ENCODE measurements around the gene GDE1. TPM values are rescaled to one million over a fixed set of nuclear protein-coding genes. Genes with fewer than 3 reads are reported as not detected.

Gene GDE1
- total RNA-seq, 1 donor from 2014 or later: 126 TPM

- Histone ChIP-seq H3K4me3 (no peak overlapping the region), H3K9me3 (replicated peaks) (no peaks in the 10 kb centered on the region), H3K4me1 (no peaks in the 10 kb centered on the region), H3K36me3 (peaks cover 21% of the 10 kb centered on the region), H3K27ac (replicated peaks) (no peak overlapping the region), H3K27me3 (ENCODE audit: low read depth) (no peaks in the 10 kb centered on the region)
- TF ChIP-seq, protein P1, sequence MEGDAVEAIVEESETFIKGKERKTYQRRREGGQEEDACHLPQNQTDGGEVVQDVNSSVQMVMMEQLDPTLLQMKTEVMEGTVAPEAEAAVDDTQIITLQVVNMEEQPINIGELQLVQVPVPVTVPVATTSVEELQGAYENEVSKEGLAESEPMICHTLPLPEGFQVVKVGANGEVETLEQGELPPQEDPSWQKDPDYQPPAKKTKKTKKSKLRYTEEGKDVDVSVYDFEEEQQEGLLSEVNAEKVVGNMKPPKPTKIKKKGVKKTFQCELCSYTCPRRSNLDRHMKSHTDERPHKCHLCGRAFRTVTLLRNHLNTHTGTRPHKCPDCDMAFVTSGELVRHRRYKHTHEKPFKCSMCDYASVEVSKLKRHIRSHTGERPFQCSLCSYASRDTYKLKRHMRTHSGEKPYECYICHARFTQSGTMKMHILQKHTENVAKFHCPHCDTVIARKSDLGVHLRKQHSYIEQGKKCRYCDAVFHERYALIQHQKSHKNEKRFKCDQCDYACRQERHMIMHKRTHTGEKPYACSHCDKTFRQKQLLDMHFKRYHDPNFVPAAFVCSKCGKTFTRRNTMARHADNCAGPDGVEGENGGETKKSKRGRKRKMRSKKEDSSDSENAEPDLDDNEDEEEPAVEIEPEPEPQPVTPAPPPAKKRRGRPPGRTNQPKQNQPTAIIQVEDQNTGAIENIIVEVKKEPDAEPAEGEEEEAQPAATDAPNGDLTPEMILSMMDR (IDR thresholded peaks at IDR 0.05; ENCODE audit: borderline replicate concordance): no peak
- intact Hi-C loops (cut with micrococcal nuclease): no loop called here
- DNase-seq: no peak
These were observed 24.7 kb downstream of the GDE1 start for GRCh38 chr16:19497176-19497575.

DNA sequence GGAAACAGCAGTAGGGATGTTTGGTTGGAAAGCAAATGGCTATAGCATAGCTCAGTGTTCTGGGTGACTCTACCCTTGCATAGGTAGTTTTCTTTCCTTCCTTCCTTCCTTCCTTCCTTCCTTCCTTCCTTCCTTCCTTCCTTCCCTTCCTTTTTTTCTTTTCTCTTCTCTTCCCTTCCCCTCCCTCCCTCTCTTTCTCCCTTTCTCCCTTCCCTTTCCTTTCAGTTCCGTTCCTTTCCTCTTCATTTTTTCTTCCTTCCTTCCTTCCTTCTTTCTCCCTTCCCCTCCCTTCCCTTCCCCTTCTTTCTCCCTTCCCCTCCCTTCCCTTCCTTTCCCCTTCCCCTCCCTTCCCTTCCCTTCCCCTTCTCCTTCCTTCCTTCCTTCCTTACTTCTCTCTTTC is 31.3 kb downstream of the GDE1 start:
- no peak for DNase-seq
- intact Hi-C loops (cut with micrococcal nuclease): no loop called here
- Histone ChIP-seq H3K4me1 (no peaks in the 10 kb centered on the region), H3K9me3 (replicated peaks) (no peaks in the 10 kb centered on the region), H3K27me3 (ENCODE audit: low read depth) (no peaks in the 10 kb centered on the region), H3K36me3 (no peaks in the 10 kb centered on the region), H3K4me3 (no peak overlapping the region), H3K27ac (replicated peaks) (no peak overlapping the region)
- TF ChIP-seq, protein P1 (IDR thresholded peaks at IDR 0.05; ENCODE audit: borderline replicate concordance): no peak

DNA sequence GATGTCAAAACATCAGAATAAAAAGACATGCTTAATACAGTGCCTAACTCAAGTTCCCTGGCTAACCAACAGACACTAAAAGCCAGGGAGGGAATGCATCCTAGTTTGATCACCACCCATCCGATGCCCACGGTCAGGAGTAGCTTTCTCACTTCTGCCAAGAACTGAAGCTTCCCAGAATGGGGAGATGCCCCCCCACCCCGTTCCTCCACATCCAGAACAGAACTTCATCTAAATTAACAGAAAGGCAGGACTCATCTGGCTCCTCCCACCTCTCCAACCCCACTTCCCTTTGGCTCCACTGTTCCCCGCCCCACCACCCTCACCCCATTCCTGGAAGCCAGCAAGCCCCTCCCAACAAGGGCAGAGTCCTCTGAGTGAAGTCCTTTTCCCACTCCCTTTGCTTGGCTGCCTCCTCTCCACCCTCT is 33.7 kb downstream of the GDE1 start:
- H3K9me3 ChIP-seq (replicated peaks): no peaks in the 10 kb centered on the region
- intact Hi-C loops (cut with micrococcal nuclease): no loop called here
- no peak overlapping the region for H3K27ac ChIP-seq (replicated peaks)
- DNase-seq: no peak
- no peaks in the 10 kb centered on the region for H3K36me3 ChIP-seq
- TF ChIP-seq, protein P1 (IDR thresholded peaks at IDR 0.05; ENCODE audit: borderline replicate concordance): no peak
- no peaks in the 10 kb centered on the region for H3K4me1 ChIP-seq
- no peak overlapping the region for H3K4me3 ChIP-seq
- no peaks in the 10 kb centered on the region for H3K27me3 ChIP-seq (ENCODE audit: low read depth)

DNA sequence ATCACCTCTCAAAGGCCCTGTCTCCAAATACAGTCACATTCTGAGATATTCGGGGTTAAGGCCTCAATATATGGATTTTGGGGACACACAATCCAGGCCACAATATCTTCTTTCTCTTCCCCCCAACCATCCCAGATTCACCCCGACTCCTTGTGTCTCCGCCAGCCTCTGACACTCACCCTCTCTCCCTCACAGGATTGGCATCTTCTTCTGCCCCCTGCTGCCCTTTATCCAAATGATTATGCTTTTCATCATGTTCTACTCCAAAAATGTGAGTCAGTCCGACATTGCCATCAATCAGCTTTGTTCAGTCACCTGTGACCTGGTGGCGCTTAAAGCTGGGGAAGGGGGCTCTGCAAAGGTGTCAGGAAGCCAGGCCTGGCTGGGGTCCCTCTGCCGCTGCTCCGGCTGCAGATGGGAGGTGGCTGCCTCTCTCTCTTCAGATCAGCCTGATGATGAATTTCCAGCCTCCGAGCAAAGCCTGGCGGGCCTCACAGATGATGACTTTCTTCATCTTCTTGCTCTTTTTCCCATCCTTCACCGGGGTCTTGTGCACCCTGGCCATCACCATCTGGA is 35.1 kb downstream of the GDE1 start:
- no peaks in the 10 kb centered on the region for H3K4me1 ChIP-seq
- DNase-seq: no peak
- H3K4me3 ChIP-seq: no peak overlapping the region
- TF ChIP-seq, protein P1 (IDR thresholded peaks at IDR 0.05; ENCODE audit: borderline replicate concordance): no peak
- no peaks in the 10 kb centered on the region for H3K27me3 ChIP-seq (ENCODE audit: low read depth)
- H3K36me3 ChIP-seq: no peaks in the 10 kb centered on the region
- intact Hi-C loops (cut with micrococcal nuclease): no loop called here
- no peaks in the 10 kb centered on the region for H3K9me3 ChIP-seq (replicated peaks)
- no peak overlapping the region for H3K27ac ChIP-seq (replicated peaks)

- no peak overlapping the region for H3K27ac ChIP-seq (replicated peaks)
These were observed 35.8 kb downstream of the GDE1 start for GRCh38 chr16:19486051-19486450.

More at GRCh38 chr16:19486051-19486450, 35.8 kb downstream of the GDE1 start:
- no peak overlapping the region for H3K4me3 ChIP-seq
- H3K9me3 ChIP-seq (replicated peaks): no peaks in the 10 kb centered on the region
- H3K4me1 ChIP-seq: no peaks in the 10 kb centered on the region
- H3K36me3 ChIP-seq: no peaks in the 10 kb centered on the region
- H3K27me3 ChIP-seq (ENCODE audit: low read depth): no peaks in the 10 kb centered on the region
- TF ChIP-seq, protein P1 (IDR thresholded peaks at IDR 0.05; ENCODE audit: borderline replicate concordance): no peak
- DNase-seq: no peak
- intact Hi-C loops (cut with micrococcal nuclease): no loop called here
